Sigmoid colon (tissue), 7 donors: Measurements from ENCODE around the gene SPATA19. TPM values are rescaled to one million over a fixed set of nuclear protein-coding genes. Genes with fewer than 3 reads are reported as not detected.

Experiments used
- DNase-seq: peaks from one replicate; pipeline ENCODE4 v3.0.0-alpha.2; 2019
- H3K27ac ChIP-seq, 4 donors: fragments of 200-600 bp; sonication (generic); one replicate each; pipeline ENCODE4 v1.5.1; 2016 to 2019; ENCODE audit warnings: mild to moderate bottlenecking in 1 of 4
- H3K27me3 ChIP-seq, 3 donors: fragments of 200-600 bp; sonication (generic); one replicate each; pipeline ENCODE4 v1.5.1; 2019; ENCODE audit warnings: mild to moderate bottlenecking in 1 of 3
- H3K36me3 ChIP-seq, 4 donors: fragments of 200-600 bp; sonication (generic); one replicate each; pipeline ENCODE4 v1.5.1; 2016 to 2019
- H3K4me1 ChIP-seq, 4 donors: fragments of 200-600 bp; sonication (generic); one replicate each; pipeline ENCODE4 v1.5.1; 2017 to 2019
- H3K4me3 ChIP-seq, 4 donors: fragments of 200-600 bp; sonication (generic); one replicate each; pipeline ENCODE4 v1.5.1; 2017 to 2019; ENCODE audit warnings: mild to moderate bottlenecking in 2 of 4, moderate library complexity in 1 of 4
- H3K9me3 ChIP-seq, 4 donors: fragments of 200-600 bp in 3 of 4; sonication (generic) in 3 of 4; one replicate each; pipeline versions ENCODE4 v1.5.1 to v1.6.1; 2013 to 2019
- EP300 ChIP-seq, 4 donors: sonication (generic); formaldehyde crosslinking; IDR thresholded peaks; one replicate each; pipeline ENCODE4 v1.6.1; 2017; ENCODE audit warnings: antibody characterized with exemption in 4 of 4
- POLR2A ChIP-seq, 2 donors: fragments of 450-650 bp; IDR thresholded peaks; one replicate each; pipeline ENCODE4 v1.6.1; 2016; ENCODE audit warnings: antibody characterized with exemption in 2 of 2, mild to moderate bottlenecking in 2 of 2, moderate library complexity in 2 of 2
- POLR2AphosphoS5 ChIP-seq, 4 donors: sonication (generic); formaldehyde crosslinking; IDR thresholded peaks; one replicate each; pipeline ENCODE4 v1.6.1; 2017; ENCODE audit warnings: antibody characterized with exemption in 4 of 4
- WGBS, 2 donors: extraction: QIAGEN DNeasy Blood & Tissue Kit; methylation state at CpG; one replicate each; pipeline ENCODE4 v1.1.7; 2013; 5-methylcytosine and 5-hydroxymethylcytosine counted together
- intact Hi-C: fragments of 100-400 bp; cut with DNase I; formaldehyde crosslinking; loops from one replicate; pipeline ENCODE4 v1.15.1; 2023
- polyA plus RNA-seq, 3 donors: library from polyadenylated mRNA; stranded (reverse); fragments of 200-250 nt; gene quantifications; one replicate each; pipeline ENCODE4 v1.2.3, GENCODE V29; 2013
- total RNA-seq, 4 donors: library from RNA; depleted of rRNA; stranded (reverse); fragments of >200 nt; gene quantifications; one replicate each; pipeline ENCODE4 v1.1.0, GENCODE V29; 2016
- TF ChIP-seq, protein P1 (sequence below), 4 experiments: fragments of 450-650 bp in 3 of 4; fragments of 200-600 bp in 1 of 4; IDR thresholded peaks; one replicate each; pipeline ENCODE4 v1.5.1; 2016 to 2019; ENCODE audit warnings: antibody characterized with exemption in 4 of 4, mild to moderate bottlenecking in 3 of 4, moderate library complexity in 2 of 4
- donor health status: healthy with polysubstance abuse.
- donor health status: Bipolar disorder and iron deficiency.
- donor health status: healthy.

The SPATA19 gene
- total and polyA plus RNA-seq, 7 donors = not detected

DNA sequence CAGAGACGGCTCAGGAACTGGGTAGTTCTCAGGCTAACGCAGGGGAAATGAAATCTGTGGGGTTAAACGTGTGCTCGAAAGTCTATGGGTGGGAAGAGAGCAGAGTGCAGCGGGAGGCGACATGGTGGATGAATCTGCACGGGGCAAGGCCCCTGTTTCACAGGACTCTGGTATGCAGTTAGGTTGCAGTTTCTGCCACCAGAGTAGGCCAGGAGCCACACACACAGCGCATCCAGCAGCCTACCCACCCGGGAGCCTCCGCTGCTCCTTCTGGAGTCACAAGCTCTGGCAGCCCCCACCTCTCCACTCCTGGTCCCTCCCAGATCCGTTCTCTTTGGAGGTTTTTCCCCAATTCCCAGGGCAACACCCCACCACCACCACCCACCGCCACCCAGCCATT, 27.0 kb downstream of the SPATA19 start:
- DNase-seq = no peak
- Histone ChIP-seq H3K9me3 (no peaks in the 10 kb centered on the region), H3K4me3 (no peak overlapping the region), H3K36me3 (no peaks in the 10 kb centered on the region), H3K27me3 (peaks cover 0 to 22% (median 0%) of the 10 kb centered on the region in 3 donors), H3K27ac (no peak overlapping the region), H3K4me1 (no peaks in the 10 kb centered on the region)
- TF ChIP-seq, protein P1, sequence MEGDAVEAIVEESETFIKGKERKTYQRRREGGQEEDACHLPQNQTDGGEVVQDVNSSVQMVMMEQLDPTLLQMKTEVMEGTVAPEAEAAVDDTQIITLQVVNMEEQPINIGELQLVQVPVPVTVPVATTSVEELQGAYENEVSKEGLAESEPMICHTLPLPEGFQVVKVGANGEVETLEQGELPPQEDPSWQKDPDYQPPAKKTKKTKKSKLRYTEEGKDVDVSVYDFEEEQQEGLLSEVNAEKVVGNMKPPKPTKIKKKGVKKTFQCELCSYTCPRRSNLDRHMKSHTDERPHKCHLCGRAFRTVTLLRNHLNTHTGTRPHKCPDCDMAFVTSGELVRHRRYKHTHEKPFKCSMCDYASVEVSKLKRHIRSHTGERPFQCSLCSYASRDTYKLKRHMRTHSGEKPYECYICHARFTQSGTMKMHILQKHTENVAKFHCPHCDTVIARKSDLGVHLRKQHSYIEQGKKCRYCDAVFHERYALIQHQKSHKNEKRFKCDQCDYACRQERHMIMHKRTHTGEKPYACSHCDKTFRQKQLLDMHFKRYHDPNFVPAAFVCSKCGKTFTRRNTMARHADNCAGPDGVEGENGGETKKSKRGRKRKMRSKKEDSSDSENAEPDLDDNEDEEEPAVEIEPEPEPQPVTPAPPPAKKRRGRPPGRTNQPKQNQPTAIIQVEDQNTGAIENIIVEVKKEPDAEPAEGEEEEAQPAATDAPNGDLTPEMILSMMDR (IDR thresholded peaks at IDR 0.05) = no peak
- no peak for TF ChIP-seq EP300 (IDR thresholded peaks at IDR 0.05)
- TF ChIP-seq POLR2AphosphoS5 (IDR thresholded peaks at IDR 0.05) = no peak
- intact Hi-C loops = no loop called here
- 84 to 87% methylated on average over 12 of the region's 12 CpGs for WGBS, 2 donors

DNA sequence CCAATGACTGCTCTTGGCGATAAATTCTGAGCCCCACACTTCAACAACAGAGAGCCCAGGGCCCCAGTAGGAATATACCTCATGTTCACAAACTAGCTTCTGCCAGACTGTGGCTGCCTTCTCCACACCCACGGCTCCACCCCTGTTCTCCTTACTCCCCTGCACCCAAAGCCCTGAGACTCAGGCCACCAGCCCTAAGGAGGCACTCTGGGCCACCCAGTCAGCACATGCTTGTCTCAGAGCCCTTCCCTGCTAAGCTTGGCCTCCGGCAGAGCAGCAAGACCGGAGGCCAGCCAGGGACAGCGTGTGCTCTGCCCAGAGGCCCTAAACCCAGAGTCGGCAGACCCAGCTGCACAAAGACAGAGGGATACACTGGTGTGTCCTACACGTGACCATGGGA, 27.9 kb downstream of the SPATA19 start:
- Histone ChIP-seq H3K27ac (no peak overlapping the region), H3K4me1 (no peaks in the 10 kb centered on the region), H3K27me3 (peaks cover 0 to 22% (median 0%) of the 10 kb centered on the region in 3 donors), H3K9me3 (no peaks in the 10 kb centered on the region), H3K4me3 (no peak overlapping the region), H3K36me3 (no peaks in the 10 kb centered on the region)
- intact Hi-C loops = no loop called here
- no peak for DNase-seq
- TF ChIP-seq EP300 (IDR thresholded peaks at IDR 0.05) (no peak), POLR2AphosphoS5 (IDR thresholded peaks at IDR 0.05) (no peak), POLR2A (IDR thresholded peaks at IDR 0.05) (no peak)
- TF ChIP-seq, protein P1 (IDR thresholded peaks at IDR 0.05) = no peak
- WGBS, 2 donors = 75 to 78% methylated on average over 7 of the region's 7 CpGs

DNA sequence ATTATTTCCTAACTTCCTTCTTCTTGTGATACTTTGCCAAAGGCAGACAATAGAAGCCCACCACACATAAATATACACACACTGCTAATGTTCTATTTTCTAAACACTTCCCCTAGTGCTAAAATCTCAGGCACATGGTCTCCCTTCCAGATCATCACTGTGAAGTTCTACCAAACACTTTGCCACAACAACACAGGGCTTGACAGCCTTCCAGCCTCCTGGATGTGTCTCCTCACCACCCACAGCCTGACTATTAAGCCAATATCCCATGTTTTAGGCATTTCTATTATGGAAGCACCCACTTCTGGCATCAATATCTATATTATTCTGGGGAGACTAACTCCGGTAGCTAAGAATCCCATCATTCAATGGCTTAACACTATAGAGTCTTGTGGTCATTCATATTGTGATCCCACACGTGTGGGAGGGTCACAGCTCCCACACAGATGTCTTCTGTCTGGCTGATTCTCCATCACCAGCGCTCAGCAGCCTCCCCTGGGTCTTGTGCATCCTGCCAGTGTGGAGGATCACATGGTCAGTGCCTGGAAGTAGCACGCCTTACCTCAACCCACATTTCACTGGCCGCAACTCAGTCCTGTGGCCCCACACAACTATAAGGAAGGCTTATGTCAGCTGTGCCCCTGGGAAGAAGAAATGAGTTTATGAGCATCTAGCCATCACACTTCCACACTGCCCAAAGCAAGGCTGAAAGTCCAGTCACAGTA, 29.0 kb downstream of the SPATA19 start:
- H3K36me3 ChIP-seq = no peaks in the 10 kb centered on the region
- no peak overlapping the region for H3K27ac ChIP-seq
- 65 to 70% methylated on average over 5 of the region's 5 CpGs for WGBS, 2 donors
- no peak for TF ChIP-seq EP300 (IDR thresholded peaks at IDR 0.05)
- no peak for TF ChIP-seq POLR2A (IDR thresholded peaks at IDR 0.05)
- TF ChIP-seq, protein P1 (IDR thresholded peaks at IDR 0.05) = no peak
- no peak for TF ChIP-seq POLR2AphosphoS5 (IDR thresholded peaks at IDR 0.05)
- H3K9me3 ChIP-seq = no peaks in the 10 kb centered on the region
- no peak overlapping the region for H3K4me3 ChIP-seq
- DNase-seq = no peak
- H3K4me1 ChIP-seq = no peaks in the 10 kb centered on the region
- intact Hi-C loops = no loop called here
- peaks cover 0 to 16% (median 0%) of the 10 kb centered on the region in 3 donors for H3K27me3 ChIP-seq

DNA sequence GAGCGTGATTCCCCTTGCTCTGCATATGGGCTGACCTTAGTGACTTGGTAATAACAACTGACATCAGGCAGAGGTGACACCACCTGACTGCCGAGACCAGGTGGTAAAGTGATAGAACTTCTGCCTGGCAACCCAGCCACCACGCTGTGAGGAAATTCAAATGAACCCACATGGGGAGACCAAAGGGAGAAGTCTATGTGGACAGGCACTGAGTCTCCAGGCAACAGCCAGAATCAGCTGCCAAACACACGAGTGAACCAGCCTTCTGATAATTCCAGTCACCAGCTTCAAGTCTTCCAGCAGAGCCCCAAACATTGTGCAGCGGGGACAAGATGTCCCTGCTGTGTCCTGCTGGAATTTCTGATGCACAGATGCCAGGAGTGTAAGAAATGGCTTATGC, 29.7 kb downstream of the SPATA19 start:
- 62 to 66% methylated on average over 5 of the region's 5 CpGs for WGBS, 2 donors
- Histone ChIP-seq H3K4me1 (peaks cover 0 to 1% (median 0%) of the 10 kb centered on the region in 4 donors), H3K4me3 (no peak overlapping the region), H3K27ac (no peak overlapping the region), H3K27me3 (peaks cover 0 to 14% (median 0%) of the 10 kb centered on the region in 3 donors), H3K36me3 (no peaks in the 10 kb centered on the region), H3K9me3 (no peaks in the 10 kb centered on the region)
- no peak for DNase-seq
- TF ChIP-seq, protein P1 (IDR thresholded peaks at IDR 0.05) = no peak
- no peak for TF ChIP-seq POLR2AphosphoS5 (IDR thresholded peaks at IDR 0.05)
- TF ChIP-seq EP300 (IDR thresholded peaks at IDR 0.05) = no peak
- no peak for TF ChIP-seq POLR2A (IDR thresholded peaks at IDR 0.05)
- intact Hi-C loops = no loop called here
